ENCODE measurements around the gene RRAS.
A peak's percentile ranks its signal among the peaks of the same experiment; 100 is the strongest.

Gene RRAS

GRCh38 chr19:49651820-49652550, 12.0 kb upstream of the RRAS start:
- H3K27me3 ChIP-seq (ENCODE audit: insufficient read depth, poor library complexity, severe bottlenecking): no peaks in the 10 kb centered on the region
- DNase-seq (ENCODE audit: low spot score): peak; percentile 54
- no peak overlapping the region for H3K27ac ChIP-seq (ENCODE audit: poor library complexity, severe bottlenecking)
- H3K9me3 ChIP-seq (ENCODE audit: severe bottlenecking): no peaks in the 10 kb centered on the region
- H3K4me3 ChIP-seq (ENCODE audit: severe bottlenecking): no peak overlapping the region
- H3K36me3 ChIP-seq (ENCODE audit: low read depth): peaks cover 71% of the 10 kb centered on the region
- no peak for TF ChIP-seq CTCF (IDR thresholded peaks at IDR 0.05; ENCODE audit: poor library complexity, severe bottlenecking)
- no peak for ATAC-seq (ENCODE audit: low read depth)
- H3K4me1 ChIP-seq (ENCODE audit: insufficient read depth, poor library complexity, severe bottlenecking): no peaks in the 10 kb centered on the region

- ATAC-seq (ENCODE audit: low read depth): no peak
- Histone ChIP-seq H3K27me3 (ENCODE audit: insufficient read depth, poor library complexity, severe bottlenecking) (no peaks in the 10 kb centered on the region), H3K9me3 (ENCODE audit: severe bottlenecking) (no peaks in the 10 kb centered on the region), H3K4me3 (ENCODE audit: severe bottlenecking) (no peak overlapping the region), H3K4me1 (ENCODE audit: insufficient read depth, poor library complexity, severe bottlenecking) (no peaks in the 10 kb centered on the region), H3K36me3 (ENCODE audit: low read depth) (peaks cover 72% of the 10 kb centered on the region), H3K27ac (ENCODE audit: poor library complexity, severe bottlenecking) (no peak overlapping the region)
- no peak for DNase-seq (ENCODE audit: low spot score)
- no peak for TF ChIP-seq CTCF (IDR thresholded peaks at IDR 0.05; ENCODE audit: poor library complexity, severe bottlenecking)
These were observed 11.3 kb upstream of the RRAS start for GRCh38 chr19:49651029-49651819.

GRCh38 chr19:49646586-49646985, 6.6 kb upstream of the RRAS start:
- no peak for DNase-seq (ENCODE audit: low spot score)
- H3K27me3 ChIP-seq (ENCODE audit: insufficient read depth, poor library complexity, severe bottlenecking): no peaks in the 10 kb centered on the region
- H3K27ac ChIP-seq (ENCODE audit: poor library complexity, severe bottlenecking): no peak overlapping the region
- no peak overlapping the region for H3K4me3 ChIP-seq (ENCODE audit: severe bottlenecking)
- no peak for TF ChIP-seq CTCF (IDR thresholded peaks at IDR 0.05; ENCODE audit: poor library complexity, severe bottlenecking)
- no peak for ATAC-seq (ENCODE audit: low read depth)
- H3K9me3 ChIP-seq (ENCODE audit: severe bottlenecking): no peaks in the 10 kb centered on the region
- H3K4me1 ChIP-seq (ENCODE audit: insufficient read depth, poor library complexity, severe bottlenecking): no peaks in the 10 kb centered on the region
- H3K36me3 ChIP-seq (ENCODE audit: low read depth): peaks cover 51% of the 10 kb centered on the region

- Histone ChIP-seq H3K27ac (ENCODE audit: poor library complexity, severe bottlenecking) (no peak overlapping the region), H3K4me1 (ENCODE audit: insufficient read depth, poor library complexity, severe bottlenecking) (no peaks in the 10 kb centered on the region), H3K4me3 (ENCODE audit: severe bottlenecking) (no peak overlapping the region), H3K36me3 (ENCODE audit: low read depth) (peaks cover 51% of the 10 kb centered on the region), H3K27me3 (ENCODE audit: insufficient read depth, poor library complexity, severe bottlenecking) (no peaks in the 10 kb centered on the region), H3K9me3 (ENCODE audit: severe bottlenecking) (no peaks in the 10 kb centered on the region)
- TF ChIP-seq CTCF (IDR thresholded peaks at IDR 0.05; ENCODE audit: poor library complexity, severe bottlenecking): no peak
- ATAC-seq (ENCODE audit: low read depth) (no peak), DNase-seq (ENCODE audit: low spot score) (no peak)
These were observed 6.1 kb upstream of the RRAS start for GRCh38 chr19:49645995-49646394.

- no peaks in the 10 kb centered on the region for H3K27me3 ChIP-seq (ENCODE audit: insufficient read depth, poor library complexity, severe bottlenecking)
- ATAC-seq (ENCODE audit: low read depth) (no peak), DNase-seq (ENCODE audit: low spot score) (peak; percentile 49)
- no peak overlapping the region for H3K4me3 ChIP-seq (ENCODE audit: severe bottlenecking)
- TF ChIP-seq CTCF (IDR thresholded peaks at IDR 0.05; ENCODE audit: poor library complexity, severe bottlenecking): no peak
- no peaks in the 10 kb centered on the region for H3K9me3 ChIP-seq (ENCODE audit: severe bottlenecking)
- no peak overlapping the region for H3K27ac ChIP-seq (ENCODE audit: poor library complexity, severe bottlenecking)
- peaks cover 51% of the 10 kb centered on the region for H3K36me3 ChIP-seq (ENCODE audit: low read depth)
- H3K4me1 ChIP-seq (ENCODE audit: insufficient read depth, poor library complexity, severe bottlenecking): no peaks in the 10 kb centered on the region
These were observed 5.6 kb upstream of the RRAS start for GRCh38 chr19:49645592-49645991.
